ENCODE results near the gene IFT43. TPM values are rescaled to one million over a fixed set of nuclear protein-coding genes. Genes with fewer than 3 reads are reported as not detected.

The IFT43 gene
- total and polyA plus RNA-seq, 2 donors (not counting 3 experiments of a cell fraction or from before 2014, with no cell fraction given): 22.3 to 39.0 TPM

- Histone ChIP-seq H3K27ac (ENCODE audit: insufficient read depth, low read depth, low read length) (no peak overlapping the region), H3K4me3 (replicated peaks in 1 of 3; ENCODE audit: insufficient read depth in 1 of 3, low read depth in 1 of 3, low read length in 3 of 3) (no peak overlapping the region), H3K27me3 (ENCODE audit: control insufficient read depth in 2 of 2, insufficient read depth in 2 of 2, low read length in 2 of 2) (no peaks in the 10 kb centered on the region), H3K9ac (replicated peaks; ENCODE audit: extremely low read depth, insufficient read depth, low read length) (no peak overlapping the region), H3K4me1 (ENCODE audit: control insufficient read depth, extremely low read depth, insufficient read depth, low read length) (no peaks in the 10 kb centered on the region), H2AFZ (ENCODE audit: low read depth, low read length) (no peak overlapping the region), H3K36me3 (ENCODE audit: control insufficient read depth in 2 of 2, extremely low read depth in 1 of 2, insufficient read depth in 2 of 2, low read length in 2 of 2) (peaks cover 2 to 17% of the 10 kb centered on the region in 2 experiments), H4K20me1 (replicated peaks; ENCODE audit: control insufficient read depth, extremely low read depth, insufficient read depth, low read length) (no peaks in the 10 kb centered on the region), H3K4me2 (ENCODE audit: insufficient read depth, low read length) (no peak overlapping the region), H3K9me3 (replicated peaks; ENCODE audit: control insufficient read depth, insufficient read depth, low read length) (no peaks in the 10 kb centered on the region), H3K79me2 (ENCODE audit: control insufficient read depth, insufficient read depth, low read length) (no peaks in the 10 kb centered on the region), H3K9me1 (replicated peaks; ENCODE audit: control insufficient read depth, extremely low read depth, insufficient read depth, low read length) (no peaks in the 10 kb centered on the region)
- FAIRE-seq (no peak), DNase-seq (ENCODE audit: low read depth, low spot score) (no peak)
- CTCF ChIA-PET: interaction anchor here (1.8 kb wide), 1 partner anchor 303 kb away, joined by 5 read pairs; no protein-coding TSS in a partner anchor
- POLR2A ChIA-PET: no interaction called here
- intact Hi-C loops (cut with micrococcal nuclease) (no loop called here), dilution Hi-C loops (cut with MboI; ENCODE audit: extremely low pct_ligation_motif_present, low sequenced_read_pairs) (no loop called here)
- BruUV-seq (replicated peaks): no TSS peak
- TF ChIP-seq GATA2 (IDR thresholded peaks at IDR 0.05; ENCODE audit: insufficient read depth, insufficient read length, low read depth, low read length) (no peak), FOS (IDR thresholded peaks at IDR 0.05; ENCODE audit: borderline replicate concordance, insufficient read depth, low read length) (no peak), EZH2 (IDR thresholded peaks at IDR 0.05; ENCODE audit: borderline replicate concordance, low read depth, low read length, severe bottlenecking) (no peak), MYC (IDR thresholded peaks at IDR 0.05; ENCODE audit: low read depth, low read length) (no peak), POLR2A (IDR thresholded peaks at IDR 0.05; ENCODE audit: low read depth, low read length) (no peak), POLR2AphosphoS5 (IDR thresholded peaks at IDR 0.05; ENCODE audit: insufficient read depth, low read depth, low read length) (no peak), JUN (IDR thresholded peaks at IDR 0.05; ENCODE audit: borderline replicate concordance, insufficient read depth, insufficient read length, low read depth) (no peak)
- TF ChIP-seq, protein P1, sequence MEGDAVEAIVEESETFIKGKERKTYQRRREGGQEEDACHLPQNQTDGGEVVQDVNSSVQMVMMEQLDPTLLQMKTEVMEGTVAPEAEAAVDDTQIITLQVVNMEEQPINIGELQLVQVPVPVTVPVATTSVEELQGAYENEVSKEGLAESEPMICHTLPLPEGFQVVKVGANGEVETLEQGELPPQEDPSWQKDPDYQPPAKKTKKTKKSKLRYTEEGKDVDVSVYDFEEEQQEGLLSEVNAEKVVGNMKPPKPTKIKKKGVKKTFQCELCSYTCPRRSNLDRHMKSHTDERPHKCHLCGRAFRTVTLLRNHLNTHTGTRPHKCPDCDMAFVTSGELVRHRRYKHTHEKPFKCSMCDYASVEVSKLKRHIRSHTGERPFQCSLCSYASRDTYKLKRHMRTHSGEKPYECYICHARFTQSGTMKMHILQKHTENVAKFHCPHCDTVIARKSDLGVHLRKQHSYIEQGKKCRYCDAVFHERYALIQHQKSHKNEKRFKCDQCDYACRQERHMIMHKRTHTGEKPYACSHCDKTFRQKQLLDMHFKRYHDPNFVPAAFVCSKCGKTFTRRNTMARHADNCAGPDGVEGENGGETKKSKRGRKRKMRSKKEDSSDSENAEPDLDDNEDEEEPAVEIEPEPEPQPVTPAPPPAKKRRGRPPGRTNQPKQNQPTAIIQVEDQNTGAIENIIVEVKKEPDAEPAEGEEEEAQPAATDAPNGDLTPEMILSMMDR (IDR thresholded peaks at IDR 0.05; ENCODE audit: extremely low read depth in 1 of 2, insufficient read depth in 1 of 2, low read depth in 1 of 2, low read length in 2 of 2): no peak
- TF ChIP-seq, protein P2, sequence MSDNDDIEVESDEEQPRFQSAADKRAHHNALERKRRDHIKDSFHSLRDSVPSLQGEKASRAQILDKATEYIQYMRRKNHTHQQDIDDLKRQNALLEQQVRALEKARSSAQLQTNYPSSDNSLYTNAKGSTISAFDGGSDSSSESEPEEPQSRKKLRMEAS (IDR thresholded peaks at IDR 0.05; ENCODE audit: insufficient read depth, insufficient read length): no peak
Observed at GRCh38 chr14:76011930-76012329, 26.4 kb downstream of the IFT43 start.
